LHCN-M2 (cell line): Measurements from ENCODE around the gene TMEM238. TPM values are rescaled to one million over a fixed set of nuclear protein-coding genes. Genes with fewer than 3 reads are reported as not detected.
A peak's percentile ranks its signal among the peaks of the same experiment; 100 is the strongest.

ENCODE experiments used
- DNase-seq: peaks from one replicate; pipeline ENCODE4 v3.0.0-alpha.2; 2012; ENCODE audit warnings: low read depth
- total RNA-seq: library from RNA; depleted of rRNA; stranded (reverse); fragments of >200 nt; gene quantifications from 2 replicates; pipeline ENCODE4 v1.2.3, GENCODE V29; 2014

TMEM238 gene
- total RNA-seq, 1 experiment from 2014 or later, result not detected

DNA sequence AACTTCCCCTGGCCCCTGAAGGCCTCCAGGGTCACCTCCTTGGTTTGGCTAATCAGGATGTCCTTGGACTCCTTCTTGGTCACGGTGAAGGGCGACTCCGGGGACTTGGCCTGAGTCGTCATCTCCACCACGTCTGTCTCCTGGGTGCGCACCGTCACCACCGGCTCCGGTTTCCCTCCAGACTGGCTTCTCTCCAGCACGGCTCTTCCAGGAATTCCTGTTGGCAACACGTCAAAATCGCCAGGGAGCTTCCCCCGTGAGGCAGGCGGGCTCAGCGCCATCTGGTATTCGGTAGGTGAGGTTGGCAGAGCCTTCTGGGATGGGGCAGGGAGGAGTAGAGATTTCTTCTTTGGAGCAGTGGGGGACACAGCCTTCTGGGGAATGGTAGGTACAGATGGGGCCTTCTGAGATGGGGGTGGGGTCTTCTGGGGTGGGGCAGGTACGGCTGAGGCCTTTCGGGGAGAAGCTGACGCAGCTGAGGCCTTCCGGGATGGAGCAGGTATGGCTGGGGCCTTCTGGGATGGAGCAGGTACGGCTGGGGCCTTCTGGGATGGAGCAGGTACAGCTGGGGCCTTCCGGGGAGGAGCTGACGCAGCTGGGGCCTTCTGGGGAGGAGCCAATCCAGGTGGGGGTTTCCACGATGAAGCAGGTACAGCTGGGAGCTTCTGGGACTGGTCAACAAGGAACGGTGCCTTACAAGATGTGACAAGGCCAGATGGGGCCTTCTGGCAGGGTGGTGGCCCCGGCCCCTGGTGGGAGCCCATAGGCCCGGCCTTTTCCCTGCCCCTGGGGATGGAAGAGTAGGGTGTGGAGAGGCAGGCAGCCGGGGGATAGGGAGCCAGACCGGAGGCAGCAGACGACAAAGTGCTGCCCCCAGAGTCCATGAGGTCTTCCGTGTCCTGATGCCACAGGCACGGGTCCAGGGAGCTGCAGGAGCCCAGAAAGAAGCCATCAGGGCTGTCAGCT, 24.9 kb downstream of the TMEM238 start:
- no peak for DNase-seq

DNA sequence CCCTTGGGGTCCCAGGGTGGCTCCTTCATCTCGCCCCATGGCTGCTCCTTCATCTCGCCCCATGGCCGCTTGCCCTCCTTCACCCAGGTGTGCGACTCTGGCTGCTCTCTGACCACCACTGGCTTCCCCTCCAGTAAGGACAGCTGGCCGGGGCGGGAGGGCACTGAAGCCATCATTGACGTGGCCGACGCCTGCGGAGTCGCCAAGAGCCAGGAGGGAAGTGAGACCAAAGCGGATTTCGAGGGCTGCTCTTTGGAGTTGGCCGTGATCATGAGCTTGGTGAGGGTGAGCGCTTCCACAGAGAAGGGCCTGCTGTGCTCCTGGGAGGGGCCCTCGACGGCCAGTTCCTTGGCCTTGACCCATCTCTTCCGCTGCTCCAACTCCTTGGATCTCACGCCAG, 25.6 kb downstream of the TMEM238 start:
- DNase-seq, result no peak

DNA sequence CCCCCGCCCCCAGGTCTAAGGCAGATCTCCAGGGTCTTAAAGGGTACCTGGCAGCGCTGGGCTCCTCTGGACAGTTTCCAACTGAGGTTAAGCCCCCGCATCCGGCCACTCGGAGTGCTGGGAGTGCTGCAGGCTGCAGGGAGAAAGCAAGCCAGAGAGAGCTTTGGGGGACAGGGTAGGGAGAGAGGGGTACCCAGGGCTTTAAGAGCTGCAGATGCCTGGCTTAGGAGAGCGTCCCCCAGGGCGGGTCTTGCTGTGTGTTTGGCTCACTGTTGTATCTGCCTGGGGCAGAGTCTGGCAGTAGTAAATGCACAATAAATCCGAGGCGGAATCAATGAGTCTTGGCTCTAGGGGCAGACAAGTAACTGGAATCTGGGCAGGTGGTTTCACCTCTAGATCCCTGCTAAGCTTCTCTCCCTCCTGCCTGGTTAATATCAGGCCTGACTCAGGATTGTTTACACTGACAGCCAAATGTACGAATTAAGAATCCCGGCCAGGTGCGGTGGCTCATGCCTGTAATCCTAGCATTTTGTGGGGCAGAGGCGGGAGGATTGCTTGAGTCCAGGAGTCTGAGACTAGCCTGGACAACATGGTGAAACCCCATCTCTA, 28.8 kb downstream of the TMEM238 start:
- no peak for DNase-seq

DNA sequence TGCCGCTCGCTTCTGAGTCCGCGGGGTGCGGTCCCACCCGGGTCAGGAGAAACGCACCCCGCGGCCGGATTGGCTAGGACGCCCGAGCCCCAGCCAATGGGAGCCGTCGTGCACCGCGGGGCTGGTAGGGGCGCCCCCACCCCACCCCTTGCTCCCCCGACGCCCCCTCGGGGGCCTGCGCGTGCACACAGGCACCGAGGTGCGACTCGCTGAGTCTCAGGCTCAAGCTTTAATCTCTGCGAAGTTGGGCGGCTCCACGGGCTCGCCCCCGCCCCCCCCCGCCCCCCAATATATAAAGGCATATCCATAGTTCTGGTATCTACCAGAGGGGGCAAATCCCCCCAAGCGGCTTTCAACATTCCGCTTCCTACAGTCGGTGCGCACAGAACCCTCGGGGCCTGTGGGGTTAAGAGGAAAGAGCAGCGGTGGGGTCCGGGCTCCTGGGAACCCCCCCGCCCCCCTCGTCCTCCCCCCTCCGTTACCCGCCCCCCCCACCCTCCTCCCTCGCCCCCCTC, 29.3 kb downstream of the TMEM238 start, which contains the start of gene COX6B2:
TSS of gene COX6B2 (minus strand) at position 22 of the 515 bp plus-strand sequence. CDS start 198 bp downstream, outside the sequence.
- DNase-seq, result no peak

DNA sequence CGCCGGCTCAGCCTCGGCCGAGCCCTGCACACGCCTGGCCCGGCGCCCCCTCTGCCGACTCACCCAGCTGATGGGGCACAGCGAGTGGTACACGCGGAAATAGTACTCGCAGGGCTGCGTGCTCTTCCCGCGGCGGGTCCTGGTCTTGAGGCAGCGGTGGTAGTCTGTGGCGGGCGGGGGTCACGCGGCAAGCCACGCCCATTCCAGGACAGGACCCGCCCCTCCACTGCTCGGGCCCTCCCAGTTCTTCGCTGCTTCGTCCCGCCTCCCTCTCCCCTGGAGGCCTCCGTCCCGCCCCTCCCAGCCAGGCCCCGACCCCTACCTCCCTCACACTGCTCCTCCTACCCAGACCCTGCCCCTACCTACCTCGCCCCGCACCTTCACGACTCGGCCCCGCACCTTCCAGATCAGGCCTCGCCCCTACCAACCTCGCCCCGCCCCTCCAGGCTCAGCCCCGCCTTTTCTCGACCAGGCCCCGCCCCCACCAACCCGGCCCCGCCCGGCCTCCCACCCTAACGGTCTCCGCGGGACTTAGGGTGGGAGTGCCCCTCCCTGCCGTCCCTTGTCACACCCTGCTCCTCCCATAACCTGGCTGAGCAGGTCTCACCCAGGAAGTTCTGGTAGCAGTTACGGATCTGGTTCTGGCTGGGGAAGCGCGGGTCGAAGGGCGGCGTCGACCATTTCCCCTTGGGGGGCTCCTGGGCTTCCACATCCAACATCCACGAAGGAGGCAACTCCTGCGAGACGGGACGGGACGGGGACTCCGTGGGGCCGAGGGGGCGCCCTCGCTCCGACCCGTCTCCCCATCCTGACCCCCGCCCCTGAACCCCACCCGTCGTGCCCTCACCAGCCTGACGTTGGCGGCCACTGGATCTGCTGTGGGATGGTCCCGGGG, 30.0 kb downstream of the TMEM238 start:
- no peak for DNase-seq

DNA sequence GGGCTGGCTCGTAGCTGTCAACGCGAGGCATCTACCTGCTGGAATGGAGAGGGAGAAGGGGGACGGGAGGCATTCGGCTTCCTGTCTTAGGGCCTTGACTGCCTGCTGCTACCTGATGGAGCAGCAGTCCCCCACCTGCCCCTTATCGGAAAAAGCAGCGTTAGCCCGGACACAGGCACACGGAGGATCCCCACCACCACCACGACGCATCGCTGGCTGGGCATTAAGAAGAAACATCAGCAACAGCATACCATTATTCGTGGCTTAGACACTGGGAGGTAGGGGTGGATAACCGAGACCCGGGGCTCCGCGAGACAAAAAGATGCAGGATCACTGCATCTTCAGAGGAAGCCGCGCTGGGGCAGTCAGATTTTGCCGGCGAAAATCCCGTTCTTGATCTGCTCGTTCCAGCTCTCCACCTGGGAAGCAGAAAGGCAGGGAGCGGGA, 30.7 kb downstream of the TMEM238 start:
- no peak for DNase-seq

DNA sequence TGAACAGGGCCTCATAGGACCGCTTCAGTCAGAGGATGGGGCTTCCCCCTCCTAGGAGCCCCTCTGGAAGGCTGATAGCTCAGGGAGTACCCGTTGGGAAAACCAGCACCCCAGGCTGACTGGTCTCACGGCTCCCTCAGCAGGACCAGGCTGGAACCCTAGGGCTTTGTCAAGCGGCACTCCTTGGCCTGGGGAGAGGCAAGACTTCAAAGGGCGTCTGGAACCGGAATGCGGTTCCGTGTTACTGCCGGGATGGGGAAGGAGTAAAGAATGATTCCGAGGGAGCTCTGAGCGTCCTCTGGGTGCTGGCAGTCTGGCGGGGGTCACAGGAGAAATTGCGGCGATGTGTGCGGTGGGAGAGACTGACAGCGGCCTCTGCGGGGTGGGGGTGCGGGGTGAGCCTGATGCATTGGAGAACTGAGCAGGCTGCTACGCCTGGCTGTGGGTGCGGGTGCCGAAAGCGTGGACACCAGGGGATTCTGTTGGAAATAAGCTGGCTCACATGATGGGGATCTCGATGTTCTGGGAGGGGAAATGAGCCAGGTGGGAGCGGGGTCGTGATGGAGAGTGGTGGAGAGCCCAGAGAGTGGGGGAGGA, 31.4 kb downstream of the TMEM238 start:
- DNase-seq, result no peak

DNA sequence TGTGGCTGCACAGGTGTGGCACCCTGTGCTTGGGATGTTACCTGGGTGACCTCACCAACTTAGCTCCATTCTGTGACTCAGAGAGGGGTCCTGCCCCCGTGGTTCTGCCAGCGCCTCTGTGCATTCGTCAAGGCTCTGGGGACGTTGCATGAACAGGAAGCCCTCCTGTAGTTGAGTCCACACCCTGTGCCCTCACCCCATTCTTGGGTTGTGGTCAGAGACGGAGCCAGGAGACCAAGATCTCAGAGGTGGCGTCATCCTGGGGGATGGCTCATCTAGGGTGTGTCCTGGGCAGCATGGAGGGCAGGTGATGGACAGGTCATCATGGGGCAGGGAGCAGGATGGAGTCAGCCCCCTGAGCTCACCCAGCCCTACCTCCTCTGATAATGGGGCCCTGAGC, 32.1 kb downstream of the TMEM238 start:
- DNase-seq, result no peak

DNA sequence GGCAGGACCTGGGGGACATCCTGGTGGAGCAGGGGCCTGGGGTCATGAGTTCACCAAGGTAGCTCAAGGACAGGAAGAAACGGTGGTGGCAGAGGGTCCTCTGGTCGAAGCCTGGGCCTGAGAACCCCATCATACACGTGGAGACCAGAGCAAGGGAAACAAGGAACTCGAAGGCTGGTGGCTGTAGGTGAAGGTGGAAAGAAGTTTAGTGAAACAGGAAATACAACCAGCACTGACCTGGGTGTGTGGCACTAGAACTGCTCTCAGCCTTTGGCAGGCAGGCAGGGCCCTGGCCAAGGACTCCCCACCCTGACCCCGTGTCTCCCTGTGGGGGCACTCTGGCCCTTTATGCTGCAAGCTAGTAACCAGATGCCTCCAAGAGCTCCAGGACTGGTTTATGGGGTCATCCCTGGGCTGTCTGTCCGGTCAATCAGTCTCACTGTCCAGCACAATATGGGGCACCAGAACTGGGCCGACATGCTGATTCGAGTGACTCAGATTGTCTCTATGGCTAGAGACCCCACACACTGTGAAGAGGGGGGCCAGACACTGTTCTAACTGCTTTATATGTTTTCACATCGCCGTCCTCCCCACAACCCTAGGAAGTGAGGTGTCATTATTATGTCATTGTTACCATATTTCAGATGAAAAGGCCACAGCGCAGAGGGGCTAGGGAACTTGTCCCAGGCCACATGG, 33.3 kb downstream of the TMEM238 start:
- no peak for DNase-seq

DNA sequence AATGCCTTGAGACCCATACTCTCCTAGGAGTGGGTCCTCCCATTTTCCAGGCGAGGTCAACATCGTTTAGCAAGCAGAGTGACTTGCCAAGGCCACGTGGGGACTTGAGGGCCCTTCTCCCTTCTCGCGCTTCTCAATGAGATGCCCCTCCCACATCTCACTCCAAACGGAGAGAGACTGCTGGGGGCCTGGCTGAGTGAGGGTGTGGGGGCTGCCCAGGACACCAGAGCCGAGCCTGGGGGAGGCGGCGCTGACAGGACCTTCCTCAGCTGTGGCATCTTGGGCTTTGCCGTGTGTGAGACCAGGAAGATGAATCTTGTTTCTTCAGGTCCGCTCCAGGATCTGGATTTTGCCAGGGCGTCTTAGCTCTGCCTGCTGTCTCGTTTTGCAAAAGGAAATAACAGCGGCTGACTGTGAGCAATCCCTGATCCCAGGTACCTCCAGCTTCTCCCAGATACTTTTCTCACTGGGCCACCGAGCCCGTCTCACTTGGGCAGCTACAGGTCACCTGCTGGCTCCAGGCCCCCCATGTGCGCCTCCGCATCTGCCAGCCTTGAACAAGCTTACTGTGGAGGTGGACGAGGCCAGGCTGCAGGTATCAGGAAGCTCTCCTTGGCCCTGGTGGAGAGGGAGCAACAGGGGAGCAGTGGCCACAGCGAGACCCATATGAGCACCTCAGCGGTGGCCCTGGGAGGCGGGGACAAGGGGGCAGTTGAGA, 35.6 kb downstream of the TMEM238 start:
- DNase-seq, result no peak

DNA sequence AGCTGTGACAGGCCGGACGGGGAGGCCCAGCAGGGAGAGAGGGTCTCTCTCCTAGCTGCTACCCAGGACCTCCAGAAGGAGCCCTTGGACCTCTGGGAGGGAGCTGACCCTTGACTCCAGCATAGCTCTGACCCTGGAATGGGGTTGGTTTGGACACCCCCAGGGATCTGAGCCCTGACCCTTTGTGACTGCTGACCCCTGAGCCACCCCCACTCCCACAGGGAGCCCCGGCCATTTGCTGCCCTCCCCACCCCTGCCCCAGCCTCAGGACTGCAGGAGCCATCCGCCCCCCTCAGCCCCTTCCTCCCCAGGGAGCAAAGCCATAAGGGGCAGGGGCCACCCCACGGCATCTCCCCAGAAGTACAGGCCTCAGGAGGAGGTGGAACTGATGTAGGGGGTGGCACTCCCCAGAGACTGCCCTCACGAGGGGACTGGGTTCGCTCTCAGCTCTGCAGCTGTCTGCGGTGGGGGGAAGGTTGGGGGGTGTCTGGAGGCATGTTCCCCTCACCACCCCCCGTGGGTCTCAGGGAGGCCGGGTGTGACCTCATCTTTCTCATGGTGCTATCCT, 36.6 kb downstream of the TMEM238 start:
- DNase-seq, result no peak

DNA sequence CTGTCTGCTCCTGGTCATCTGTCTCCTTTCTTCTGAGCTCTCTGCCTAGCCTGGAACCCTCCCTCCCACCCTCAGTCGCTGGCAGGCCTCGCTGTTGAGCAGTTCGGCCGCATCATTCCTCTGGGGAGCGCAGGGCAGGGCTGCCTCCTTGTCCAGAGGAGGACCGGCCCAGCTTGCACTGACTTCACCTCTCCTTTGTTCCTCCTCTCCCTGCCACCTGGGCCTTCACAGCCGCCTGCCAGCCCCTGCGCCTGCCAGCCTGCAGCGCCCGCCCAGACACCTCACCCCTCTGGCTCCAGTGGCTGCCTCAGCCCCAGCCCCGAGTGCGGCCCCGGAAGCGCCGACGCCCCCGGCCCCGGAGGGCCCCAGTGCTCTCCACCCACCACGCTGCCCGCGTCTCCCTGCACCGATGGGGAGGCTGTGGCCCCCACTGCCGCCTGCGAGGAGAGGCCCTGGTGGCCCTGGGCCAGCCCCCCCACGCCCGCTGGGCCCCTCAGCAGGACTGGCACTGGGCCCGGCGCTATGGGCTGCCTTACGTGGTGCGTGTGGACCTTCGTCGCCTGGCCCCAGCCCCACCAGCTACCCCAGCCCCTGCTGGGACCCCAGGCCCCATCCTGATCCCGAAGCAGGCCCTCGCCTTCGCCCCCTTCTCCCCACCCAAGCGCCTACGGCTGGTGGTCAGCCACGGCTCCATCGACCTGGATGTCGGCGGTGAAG, 37.2 kb downstream of the TMEM238 start:
- DNase-seq, result no peak

DNA sequence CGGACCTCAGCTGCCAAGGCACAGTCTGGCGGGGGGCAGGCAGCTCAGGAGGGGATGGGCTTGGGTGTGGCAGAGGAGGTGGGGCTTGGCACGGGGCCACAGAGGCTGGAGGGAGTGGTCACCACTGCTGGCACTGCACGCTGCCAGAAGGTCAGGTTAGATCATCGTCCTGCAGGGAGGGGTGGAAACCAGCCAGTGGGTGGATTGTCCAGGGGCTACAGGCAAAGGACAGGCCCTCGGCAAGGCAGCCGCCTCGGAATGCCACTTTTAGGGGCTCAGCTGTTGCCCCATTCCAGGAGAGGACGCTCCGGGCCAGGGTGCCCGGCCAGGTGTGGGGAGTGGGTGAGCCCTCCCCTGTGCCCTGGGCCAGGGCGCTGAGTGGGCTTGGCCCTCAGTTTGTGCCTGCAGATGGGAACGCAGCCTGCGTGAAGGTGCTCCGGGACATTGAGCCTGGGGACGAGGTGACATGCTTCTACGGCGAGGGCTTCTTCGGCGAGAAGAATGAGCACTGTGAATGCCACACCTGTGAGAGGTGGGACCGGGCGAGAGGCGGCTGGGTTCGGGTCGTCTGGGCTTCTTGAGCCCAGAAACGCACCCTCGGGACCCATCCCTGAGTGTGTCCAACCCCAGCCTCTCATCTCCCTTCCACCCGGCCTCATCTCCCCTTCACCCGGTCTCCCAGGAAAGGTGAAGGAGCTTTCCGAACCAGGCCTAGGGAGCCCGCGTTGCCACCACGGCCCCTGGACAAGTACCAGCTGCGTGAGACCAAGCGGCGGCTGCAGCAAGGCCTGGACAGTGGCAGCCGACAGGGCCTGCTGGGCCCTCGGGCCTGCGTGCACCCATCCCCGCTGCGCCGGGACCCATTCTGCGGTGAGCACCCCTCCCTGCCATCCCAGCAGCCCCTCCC, 38.0 kb downstream of the TMEM238 start:
- DNase-seq, result peak; percentile 45

DNA sequence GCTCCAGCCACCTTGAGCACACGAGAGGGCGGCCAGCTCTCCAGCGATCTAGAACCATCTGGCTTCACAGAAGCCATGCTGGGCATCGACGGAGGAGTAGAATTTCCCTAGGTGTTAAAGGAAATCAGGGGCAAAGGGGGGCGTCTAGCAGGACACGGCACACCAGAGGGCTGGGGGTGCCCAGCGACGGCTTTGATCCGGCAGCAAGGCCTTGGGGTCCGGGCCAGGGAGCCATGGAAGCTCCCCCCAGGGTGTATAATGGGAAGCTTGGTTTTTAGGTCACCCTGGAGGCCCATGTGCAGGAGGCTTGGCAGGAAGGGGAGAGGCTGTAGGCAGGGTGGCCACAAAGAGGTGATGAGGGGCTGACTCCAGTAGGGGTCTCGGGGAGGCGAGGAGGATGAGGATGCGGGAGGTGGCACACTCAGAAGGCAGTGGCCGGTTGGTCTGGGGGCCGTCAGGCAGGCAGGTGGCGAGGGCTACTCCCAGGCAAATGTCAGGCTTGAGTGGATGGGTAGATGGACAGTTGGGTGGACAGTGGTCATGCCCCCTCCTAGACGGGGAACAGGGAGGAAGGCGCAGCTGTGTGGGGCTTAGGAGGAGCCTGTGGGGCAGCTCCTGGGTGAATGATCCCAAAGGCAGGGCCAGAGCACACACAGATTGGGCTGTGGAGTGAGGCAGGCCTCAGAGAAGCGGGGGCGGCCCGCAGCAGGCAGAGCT, 38.8 kb downstream of the TMEM238 start:
- no peak for DNase-seq

DNA sequence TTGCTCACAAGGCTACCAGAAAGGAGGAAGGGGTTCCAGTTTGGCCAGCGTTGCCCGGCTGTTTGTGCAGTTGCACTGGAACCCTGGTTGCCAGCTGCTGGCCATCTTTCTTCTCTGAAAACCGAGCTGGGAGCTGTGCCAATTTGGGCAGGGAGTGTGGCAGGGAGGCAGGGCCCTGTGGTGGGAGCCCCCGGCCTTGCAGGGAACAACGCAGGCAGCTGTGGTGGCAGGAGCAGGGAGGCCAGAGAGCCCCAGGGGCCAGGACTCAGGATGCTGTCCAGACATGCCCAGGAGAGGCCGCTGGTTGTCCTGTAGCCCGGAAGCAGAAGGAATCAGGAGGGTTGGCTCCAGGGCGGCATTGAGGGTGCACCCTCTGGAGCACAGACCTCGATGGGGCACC, 39.6 kb downstream of the TMEM238 start:
- peak; percentile 90 for DNase-seq

DNA sequence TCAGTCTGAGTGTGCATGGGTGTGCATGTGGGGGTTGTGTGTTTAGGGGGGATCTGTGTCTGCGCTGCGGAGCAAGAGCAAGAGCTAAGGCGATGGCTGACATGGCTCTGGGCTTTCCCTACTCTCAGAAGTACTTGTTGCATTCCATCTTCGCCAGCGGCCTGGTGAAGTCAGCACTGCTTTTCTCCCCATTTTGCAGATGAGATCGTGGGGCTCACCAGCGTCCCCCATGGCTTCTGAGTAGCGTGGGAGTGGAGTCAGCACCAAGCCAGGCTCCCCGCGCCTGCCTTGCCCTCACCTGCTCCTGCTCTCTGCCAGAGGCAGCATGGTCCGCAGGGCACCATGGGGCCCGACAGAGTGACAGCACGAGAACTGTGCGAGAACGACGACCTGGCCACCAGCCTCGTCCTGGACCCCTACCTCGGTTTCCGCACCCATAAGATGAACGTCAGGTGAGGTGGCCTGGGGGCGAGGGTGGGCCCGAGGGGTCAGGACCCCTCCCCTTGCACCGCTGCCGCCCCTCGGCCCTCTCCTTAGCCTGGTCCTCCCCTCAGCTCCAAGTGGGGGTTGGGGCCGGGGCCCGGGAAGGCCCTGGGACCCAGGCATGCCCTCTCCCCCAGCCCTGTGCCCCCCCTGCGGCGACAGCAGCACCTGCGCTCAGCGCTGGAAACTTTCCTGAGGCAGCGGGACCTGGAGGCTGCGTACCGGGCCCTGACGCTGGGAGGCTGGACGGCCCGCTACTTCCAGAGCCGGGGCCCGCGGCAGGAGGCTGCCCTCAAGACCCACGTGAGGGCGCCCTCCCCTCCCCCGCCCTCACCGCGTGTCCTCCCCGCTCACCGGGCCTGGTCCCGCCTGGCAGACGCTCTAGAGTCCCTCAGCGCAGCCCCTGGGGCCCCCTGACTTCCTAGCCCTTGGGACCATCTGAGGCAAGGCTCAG, 42.2 kb downstream of the TMEM238 start:
- no peak for DNase-seq
